Measurements from ENCODE around the gene PSAT1.

PSAT1 gene

DNA sequence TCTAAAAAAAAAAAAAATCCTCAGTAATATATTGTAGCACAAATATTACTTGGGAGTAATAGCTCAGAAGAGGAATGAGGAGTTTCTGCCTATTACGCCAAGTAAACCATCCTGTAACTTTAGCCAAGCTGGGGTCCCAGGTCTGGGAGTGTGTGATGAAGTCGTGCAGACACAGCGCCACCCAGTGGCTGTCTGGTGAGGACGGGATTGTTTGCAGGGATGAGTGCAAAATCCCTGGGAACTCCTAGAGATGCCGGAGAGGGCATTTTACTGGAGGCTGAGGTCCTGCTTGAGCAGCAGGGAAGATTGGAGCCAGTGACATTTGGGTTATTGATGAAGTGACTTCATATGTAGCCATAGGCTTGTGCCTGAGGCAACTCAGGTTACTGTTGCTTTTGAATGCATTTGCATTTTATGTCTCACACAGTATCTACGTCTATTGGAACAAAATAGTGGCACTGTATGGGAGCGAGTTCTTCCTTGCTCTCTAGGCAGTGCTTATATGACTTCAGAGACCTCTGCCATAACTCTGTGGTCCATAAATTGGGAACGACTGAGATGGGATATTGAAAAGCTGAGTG is 72.8 kb downstream of the PSAT1 start:
- DNase-seq, result peak; percentile 29

DNA sequence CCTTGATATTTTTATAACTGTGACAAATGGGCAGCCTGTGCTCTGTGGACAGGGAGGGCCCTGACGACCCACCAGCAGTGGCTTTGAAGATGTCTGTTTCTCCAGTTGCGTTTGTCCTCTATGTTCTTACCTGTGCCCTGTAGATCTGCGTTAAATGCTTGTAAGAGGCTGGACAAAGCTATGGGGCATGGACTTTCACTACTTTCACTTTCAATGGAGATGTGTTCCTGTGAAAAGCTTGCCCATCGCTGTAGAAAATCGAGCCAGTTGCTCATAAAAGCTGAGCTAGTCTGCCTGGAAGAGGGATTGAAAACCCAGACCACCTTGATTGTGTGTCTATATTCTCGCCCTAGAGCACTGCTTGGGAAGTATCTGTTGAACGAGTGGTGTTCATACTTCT is 74.1 kb downstream of the PSAT1 start:
- DNase-seq, result no peak

DNA sequence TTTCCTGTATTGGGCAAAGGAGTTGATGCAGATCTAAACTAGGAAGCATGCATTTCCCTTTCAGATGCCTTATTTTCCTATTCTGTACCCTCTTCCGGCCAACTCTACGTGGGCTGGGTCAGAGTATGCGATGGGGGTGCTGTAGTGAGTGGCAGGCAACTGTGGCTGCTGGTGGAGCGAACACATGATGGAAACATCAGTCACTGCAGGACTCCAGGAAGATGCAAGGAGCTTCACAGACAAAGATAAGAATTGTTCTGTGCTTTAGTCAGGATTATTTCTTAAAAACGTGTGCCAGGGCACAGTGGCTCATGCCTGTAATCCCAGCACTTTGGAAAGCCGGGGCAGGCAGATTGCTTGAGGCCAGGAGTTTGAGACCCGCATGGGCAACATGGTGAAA is 75.1 kb downstream of the PSAT1 start:
- DNase-seq, result no peak
